Endometrial microvascular endothelial cells (primary cell): ENCODE measurements around the gene TRABD2B. TPM values are rescaled to one million over a fixed set of nuclear protein-coding genes. Genes with fewer than 3 reads are reported as not detected.
"Not testable (repeated sequence)": the region's sequence is repeated elsewhere in the genome, so short reads cannot be mapped to it uniquely, and the experiment has no call there.

Experiments
- in situ Hi-C: cut with HindIII; loops from 2 replicates; pipeline ENCODE4 v1.10.0; 2017; ENCODE audit warnings: low sequenced_read_pairs, low pct_unique_long_range_greater_than_20kb; ENCODE audit errors: inconsistent ontology term
- total RNA-seq: library from RNA; depleted of rRNA; stranded (reverse); fragments of >200 nt; gene quantifications from one replicate; pipeline ENCODE4 v1.2.3, GENCODE V29; 2015; ENCODE audit errors: inconsistent ontology term

The TRABD2B gene
- total RNA-seq, 1 donor from 2014 or later = not detected

DNA sequence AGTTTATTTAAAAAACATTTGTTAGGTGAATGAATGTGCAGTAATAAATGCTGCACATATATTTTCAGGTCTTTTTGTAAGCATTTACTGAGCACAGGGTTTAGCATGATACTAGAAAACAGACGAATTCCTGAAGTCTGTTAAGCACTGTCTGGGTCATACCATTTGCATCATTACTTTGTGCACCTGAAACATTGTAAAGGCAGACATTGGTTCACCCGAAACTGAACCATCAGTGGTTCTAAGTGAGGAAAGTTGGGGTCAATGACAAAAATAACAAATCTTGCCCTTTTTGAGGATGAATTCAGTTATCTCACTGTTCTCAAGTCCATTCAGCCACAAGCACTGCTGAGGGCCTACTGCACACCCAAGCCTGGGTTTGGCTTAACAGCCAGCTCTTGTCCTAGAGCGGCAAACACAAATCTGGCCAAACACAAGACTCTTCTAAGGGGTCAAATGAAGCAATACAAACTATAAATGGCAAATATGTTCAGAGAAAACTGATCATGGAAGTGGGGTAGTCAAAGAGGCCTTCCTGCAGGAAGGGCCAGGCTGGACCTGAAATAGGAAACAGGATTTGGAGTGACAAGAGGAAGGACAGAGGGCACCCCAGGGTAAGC is 21.8 kb downstream of the TRABD2B start:
- in situ Hi-C loops = no loop called here

DNA sequence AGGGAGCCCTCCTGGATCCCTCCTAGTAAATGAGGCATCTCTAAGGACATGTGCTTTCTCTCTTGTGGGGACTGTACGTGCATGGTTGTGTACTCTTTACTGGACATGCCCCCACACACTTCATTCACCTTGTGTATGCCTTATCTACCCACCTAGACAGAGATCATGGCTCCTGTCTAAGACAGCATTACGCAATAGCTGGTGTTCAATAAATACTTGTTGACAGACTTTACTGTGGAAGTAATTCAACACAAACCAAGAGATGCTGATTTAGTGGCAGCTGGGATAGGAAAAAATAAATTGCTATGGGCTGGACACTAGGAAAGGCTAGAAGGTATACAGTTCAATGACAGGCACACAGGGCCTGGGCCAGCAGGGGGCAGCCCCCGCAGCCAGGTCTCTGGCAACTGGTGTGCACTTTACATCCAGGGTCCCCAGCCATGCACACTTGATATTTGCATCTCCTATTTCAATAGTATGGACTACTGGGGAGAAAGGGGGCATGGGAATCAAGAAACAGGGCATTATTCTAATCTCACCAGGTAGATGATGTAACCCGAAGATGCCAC is 24.2 kb downstream of the TRABD2B start:
- in situ Hi-C loops = no loop called here

DNA sequence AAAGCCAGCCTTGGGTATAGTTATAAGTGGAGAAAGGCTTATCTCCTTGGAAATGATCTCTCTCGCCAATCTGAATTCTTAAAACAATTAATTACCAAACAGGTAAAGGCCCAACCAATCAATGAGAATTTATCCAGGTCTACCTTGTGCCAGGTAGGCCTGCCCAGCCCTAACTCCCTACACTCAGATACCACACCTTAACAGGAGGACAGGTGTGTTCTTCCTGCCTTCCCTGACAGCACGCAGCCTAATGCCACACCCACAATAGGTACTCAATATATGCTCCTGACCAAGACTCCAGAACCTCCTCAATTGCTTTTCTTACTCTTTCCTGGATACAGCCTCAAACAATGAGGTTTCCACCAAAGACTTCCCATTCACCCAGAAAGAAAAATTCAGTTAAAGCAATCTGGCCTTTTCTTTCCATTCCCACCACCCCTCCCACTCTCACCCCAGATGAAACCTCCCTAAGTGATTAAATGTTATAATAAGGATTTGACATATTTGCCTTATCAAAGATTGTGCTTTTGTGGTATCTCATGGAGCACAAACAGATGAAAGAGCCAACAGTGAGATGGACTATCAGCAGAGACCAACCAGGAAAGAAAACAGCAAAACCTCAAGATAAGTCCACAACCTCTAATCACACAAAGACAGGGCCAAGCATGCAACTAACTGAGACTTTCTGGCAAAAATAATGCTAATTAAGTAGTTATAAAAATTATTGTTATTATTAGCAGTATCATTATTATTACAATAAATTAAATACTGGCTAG is 25.6 kb downstream of the TRABD2B start:
- in situ Hi-C loops = no loop called here

DNA sequence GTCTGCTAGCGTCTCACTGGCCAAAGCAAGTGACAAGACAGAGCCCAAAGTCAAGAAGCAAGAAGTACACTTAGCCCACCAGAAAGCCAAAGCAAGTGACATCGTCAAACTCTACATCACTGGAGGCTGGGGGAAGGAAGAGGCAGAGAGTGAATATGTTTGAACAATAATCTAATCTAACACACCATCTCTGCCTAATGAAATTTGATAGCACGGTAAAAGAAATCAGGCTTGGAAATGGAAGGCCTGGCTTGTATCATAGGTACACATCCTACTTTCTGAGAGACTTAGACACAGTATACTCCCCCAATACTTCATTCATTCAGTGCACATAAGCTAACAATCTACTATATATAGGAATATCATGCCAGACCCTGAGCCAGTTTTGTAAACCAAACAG is 26.3 kb downstream of the TRABD2B start:
- in situ Hi-C loops = no loop called here

DNA sequence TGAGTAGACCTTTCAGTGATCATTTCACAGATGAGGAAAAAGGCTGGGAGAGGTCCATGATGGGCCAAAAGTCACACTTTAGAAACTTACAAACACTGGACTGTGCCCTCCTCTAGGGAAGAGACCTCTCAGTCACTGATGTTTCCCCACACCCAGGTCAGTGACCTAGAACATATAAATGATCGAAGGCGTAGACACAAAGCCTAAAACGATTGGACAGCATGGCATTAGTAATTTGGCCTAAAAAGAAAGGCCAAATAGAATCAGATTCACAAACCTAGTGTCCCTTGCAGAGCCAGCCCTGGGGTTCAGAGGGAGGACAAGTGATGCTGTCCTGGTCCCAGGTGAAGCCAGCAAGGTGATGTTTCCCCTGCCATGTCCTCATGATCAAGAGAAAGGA is 27.7 kb downstream of the TRABD2B start:
- in situ Hi-C loops = no loop called here

DNA sequence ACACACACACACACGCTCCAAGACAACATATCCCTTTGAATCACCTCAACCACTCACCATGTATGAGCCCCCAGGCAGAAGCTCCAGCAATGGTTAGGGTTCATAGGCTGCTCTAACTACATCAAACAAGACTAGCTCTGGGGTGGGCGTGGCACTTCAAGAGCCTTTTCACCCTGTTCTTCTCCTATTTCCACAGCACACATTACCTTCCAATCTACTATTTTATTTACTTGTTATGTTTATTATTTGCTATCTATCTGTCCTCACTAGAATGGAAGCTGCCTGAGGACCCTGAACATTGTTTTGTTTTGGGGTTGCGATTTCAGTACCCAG is 28.7 kb downstream of the TRABD2B start:
- in situ Hi-C loops = no loop called here

DNA sequence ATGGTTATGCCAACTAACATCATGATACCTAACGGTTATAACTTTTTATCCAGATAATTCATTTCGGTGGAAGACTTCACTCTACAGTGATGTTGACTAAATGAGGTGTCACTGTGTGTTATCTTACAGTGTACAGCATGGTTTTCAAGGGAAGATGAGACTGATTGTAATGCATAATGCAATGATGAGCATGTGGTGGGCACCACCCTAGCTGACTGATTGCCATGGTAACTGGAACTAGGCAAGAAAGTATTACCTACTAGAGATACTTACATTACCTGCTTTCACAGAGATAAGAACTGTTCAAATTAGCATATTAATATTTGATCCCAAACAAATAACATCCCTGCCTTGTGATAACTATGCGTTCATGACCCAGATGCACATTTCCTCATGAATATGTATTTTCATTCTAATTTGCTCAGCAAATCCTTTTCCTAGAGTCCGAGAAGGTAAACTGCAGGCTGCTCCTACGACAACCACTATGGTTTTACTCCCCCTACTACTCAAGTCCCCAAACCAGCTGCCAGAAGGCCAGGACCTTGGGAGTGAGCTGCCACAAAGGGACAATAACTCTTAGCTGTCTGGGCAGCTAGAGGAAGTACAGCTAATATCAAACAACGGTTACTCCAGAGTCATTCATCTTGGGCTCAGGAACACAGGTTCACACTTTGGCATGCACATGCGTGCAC is 29.2 kb downstream of the TRABD2B start:
- in situ Hi-C loops = no loop called here

DNA sequence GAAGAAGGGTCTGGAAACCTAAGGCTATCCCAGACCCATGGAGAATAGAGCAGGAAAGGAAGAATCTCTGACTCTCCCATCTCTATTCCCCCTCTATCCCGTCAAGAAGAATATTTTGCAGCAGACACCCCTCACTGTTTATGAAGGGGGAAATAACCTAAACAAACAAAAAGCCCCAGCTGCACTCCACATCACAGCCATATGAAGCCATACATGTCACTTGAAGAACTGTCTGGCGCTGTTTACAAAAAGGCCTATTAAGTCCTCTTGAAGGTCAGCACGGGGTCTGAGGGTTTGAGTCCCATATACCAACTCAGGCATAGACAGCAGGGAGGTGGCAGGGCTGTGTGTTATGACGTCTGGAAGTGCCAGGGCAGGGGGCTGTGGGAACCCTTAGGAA is 31.4 kb downstream of the TRABD2B start:
- in situ Hi-C loops = no loop called here

DNA sequence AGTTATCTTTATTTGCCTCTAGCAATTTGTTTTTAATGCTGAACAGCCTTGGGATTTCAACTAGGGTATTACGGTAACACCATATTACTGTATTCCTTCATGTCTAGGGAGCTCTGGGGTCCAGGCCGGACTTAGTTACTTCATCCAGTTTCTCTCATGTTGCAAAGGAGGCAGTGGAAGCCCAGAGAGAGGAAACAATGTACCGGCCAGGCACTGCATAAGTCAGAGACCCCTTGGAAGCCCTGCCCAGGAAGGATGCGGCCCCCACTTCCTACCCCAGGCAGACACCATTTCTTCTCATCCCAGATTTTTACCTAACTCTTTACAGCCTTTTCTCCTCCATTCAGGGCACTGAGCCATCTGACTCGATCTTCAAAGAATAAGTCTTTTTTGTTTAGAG is 32.5 kb downstream of the TRABD2B start:
- in situ Hi-C loops = no loop called here

DNA sequence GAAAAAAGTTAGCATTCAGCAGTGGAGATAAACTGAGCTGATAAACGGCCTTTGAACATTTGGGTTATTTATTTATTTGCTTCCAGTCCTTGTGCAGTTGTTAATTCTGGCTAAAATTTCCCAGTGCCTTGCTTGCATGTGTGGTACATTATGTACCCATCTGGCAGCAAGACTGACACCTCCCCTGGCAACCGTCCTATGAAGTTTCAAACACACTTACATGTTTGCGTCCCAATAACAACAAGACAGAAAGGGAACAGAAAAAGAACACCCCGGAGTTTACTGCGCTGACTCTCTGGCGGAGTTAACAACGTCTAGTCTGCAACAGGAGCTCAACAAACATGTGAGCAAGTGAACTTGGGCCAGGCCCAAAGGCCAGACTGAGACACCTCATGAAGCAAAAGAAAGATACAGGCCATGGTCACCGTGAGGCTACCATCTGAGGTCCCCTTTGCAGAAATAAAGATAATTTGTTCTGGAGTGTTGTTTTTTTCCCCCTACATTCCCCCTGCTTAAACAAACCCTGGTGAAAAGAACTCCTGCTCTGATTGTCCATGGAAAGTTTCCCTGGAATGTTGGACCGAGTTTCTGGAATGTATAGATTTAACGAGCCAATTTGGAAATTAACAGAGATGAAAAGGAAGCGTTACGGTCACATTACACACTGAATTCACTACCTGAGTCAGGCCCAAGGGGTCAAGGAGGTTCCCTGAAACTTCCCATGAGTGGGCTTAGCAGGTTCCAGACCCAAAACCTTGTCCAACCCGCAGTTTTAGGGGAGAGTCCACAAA is 33.4 kb downstream of the TRABD2B start:
- in situ Hi-C loops = no loop called here

DNA sequence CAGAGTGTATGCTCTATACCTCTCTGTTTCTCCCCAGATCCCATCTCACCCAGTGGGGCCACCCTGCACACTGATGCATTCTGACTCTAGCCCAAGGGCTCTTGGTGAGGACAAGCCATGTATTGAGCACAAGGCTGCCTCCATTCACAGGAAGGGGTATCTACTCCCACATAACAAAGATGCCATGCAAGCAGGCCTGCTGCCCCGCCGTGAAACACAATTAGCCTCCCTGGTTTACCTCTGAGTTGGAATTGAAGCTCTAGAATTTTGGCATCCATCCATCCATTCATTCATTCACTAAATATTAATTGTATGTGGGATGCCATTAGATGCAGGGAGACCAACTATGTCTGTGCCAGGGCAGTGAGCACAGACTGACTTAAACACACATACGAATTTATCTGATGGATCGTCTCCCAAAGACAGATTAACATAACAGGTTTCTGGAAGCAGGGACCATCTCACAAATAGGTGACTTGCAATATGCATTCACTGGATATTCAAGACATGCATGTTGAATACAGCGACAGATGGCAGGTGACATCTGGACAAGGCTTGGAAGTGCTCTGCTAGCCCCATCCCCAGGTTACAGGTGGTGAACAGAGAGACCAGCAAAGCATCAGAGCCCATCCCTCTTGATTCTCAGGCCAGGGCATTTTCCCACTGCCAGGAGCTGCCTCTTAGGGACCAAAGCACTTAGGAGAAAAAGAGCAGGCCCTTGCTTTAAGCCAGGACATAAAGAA is 34.3 kb downstream of the TRABD2B start:
- in situ Hi-C loops = no loop called here

DNA sequence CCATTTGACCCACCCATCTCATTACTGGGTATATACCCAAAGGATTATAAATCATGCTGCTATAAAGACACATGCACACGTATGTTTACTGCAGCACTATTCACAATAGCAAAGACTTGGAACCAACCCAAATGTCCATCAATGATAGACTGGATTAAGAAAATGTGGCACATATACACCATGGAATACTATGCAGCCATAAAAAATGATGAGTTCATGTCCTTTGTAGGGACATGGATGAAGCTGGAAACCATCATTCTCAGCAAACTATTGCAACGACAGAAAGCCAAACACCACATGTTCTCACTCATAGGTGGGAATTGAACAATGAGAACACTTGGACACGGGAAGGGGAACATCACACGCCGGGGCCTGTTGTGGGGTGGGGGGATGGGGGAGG is 35.4 kb downstream of the TRABD2B start:
- in situ Hi-C loops = not testable (repeated sequence)

DNA sequence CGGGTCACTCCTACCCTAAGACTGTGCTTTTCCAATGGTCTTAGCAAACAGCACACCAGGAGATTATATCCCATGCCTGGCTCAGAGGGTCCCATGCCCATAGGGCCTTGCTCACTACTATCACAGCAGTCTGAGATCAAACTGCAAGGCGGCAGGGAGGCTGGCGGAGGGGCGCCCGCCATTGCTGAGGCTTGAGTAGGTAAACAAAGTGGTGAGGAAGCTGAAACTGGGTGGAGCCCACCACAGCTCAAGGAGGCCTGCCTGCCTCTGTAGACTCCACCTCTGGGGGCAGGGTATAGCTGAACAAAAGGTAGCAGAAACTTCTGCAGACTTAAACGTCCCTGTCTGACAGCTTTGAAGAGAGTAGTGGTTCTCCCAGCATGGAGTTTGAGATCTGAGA is 40.7 kb downstream of the TRABD2B start:
- in situ Hi-C loops = not testable (repeated sequence)

DNA sequence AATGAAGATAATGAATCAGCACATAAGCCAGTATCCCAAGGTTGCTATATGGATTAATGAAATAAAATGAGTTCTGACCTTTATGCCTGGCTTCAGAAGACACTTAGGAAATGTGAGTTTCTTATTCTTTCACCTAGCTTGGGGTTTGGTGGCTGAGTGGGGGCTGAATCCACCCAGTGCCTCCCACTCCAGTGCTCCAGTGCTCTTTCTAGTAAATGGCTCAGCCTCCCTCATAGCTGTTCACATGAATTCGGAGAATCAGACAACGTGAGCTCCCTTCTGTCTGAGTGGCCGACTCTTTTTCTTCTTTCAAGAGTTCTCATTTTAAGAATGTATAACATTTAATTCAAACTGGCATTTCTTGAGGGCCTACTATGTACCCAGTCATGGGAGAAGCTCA is 43.5 kb downstream of the TRABD2B start:
- in situ Hi-C loops = no loop called here

DNA sequence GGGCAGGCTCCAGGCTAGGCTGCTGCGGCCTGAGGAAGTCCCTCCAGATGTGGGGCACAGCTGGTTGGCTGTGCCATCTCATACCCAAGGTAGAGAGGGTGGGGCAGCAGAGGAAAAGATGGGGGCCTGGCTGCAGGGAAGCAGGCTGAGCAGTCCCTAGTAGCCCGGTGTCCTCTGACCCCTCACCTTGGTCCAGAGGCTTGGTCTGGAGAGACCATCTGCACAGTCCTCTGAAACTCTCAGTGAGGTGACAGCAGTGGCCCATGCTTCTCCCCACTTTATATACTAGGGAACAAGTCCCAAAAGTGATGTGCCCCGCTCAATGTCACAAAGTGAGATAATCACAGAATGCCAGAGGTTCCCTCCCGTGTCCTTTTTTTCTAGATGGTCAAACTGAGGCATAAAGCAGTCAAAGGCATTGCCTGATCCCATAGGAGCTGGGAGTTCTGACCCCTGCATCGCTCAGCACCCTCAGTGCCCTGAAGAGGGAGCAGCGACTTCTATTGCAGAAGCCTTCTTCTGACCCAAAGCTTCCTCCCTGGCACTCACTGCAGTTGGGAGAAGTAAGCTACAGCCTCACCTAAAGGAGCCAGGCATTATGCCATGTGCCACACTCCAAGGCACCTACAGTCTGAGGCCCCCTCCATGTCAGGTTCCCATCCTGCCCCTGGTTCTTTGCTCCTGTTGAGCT is 45.5 kb downstream of the TRABD2B start:
- in situ Hi-C loops = no loop called here

DNA sequence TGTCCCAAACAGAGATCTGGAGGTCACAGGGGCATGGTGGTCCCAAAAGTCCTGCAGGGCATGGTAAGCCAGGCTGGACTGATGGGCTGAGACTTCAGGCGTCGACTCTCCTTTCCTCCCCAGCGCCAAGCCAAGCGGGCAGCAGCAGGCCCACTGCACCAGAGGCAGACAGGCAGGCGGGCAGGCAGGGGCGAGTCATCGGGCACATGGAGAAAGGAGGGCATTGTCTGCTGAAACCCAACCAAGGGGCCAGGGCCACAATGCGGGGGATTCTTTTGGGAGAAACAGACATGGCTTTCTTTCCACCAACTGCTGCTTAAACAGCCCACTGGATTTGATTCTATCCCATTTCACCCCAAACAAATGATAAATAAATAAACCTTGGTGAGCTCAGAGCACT is 46.2 kb downstream of the TRABD2B start:
- in situ Hi-C loops = no loop called here

DNA sequence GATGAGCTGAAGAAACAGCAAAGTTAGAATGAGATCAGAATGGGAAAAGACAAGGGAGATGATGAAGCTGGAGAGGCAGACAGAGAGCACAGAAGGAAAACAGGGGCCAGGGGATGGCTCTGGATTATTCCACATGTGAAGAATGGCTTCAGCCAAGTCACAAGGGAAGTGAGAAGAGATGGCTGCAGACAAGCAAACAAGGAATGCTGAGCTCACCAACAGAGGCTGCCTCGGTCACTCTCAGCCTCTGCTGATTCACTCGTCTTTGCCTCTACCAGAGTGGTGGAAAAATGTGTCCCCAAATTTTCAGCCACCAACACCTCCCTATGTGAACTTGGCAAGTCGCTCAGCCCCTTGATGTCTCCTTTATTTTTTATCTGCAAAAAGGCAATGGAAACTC is 46.7 kb downstream of the TRABD2B start:
- in situ Hi-C loops = no loop called here

DNA sequence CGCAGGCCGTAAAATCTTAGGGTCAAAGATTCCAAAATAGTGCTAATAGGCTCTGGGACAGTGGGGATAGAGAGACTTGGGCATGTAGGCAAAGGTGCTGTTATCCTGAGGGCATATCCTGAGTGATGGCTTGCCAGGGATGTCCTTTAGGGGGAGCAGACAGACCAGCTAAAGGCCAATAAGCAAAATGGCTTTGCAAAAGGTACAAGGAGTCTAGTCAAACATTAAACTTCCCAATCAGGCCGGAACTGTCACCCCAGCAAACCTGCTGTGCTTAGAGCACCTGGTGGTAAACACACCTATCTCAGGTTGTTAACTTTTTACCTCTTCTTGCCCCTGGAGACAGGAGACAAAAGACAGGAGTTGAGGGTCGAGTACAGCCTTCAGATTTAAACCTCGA is 49.1 kb downstream of the TRABD2B start:
- in situ Hi-C loops = no loop called here
